HCT116 (cell line): ENCODE measurements around the gene CA10. TPM values are rescaled to one million over a fixed set of nuclear protein-coding genes. Genes with fewer than 3 reads are reported as not detected.

Experiments
- ATAC-seq: fragments of 200-7000 bp; cut with Tn5 transposase; 2 replicates; pipeline ENCODE4 v1.9.1; 2020; ENCODE audit warnings: mild to moderate bottlenecking, moderate library complexity
- BruUV-seq: library from RNA; stranded (reverse); fragments of 400-500 nt; replicated peaks from 2 replicates; lab custom pipeline; 2021; lab: Mats Ljungman, UMichigan
- CTCF ChIA-PET: fragments of 300-600 bp; sonication (Branson Sonifier 250); formaldehyde crosslinking; loops from one replicate; lab custom pipeline; 2021; ENCODE audit warnings: antibody characterized with exemption; lab: Charles Lee
- POLR2A ChIA-PET: fragments of 300-600, 350-600 bp; sonication (Branson Sonifier 250); formaldehyde crosslinking; loops from one replicate; lab custom pipeline; 2021; ENCODE audit warnings: antibody characterized with exemption; lab: Charles Lee
- RAD21 ChIA-PET, 2 experiments: fragments of 300-600 bp; sonication (Branson Sonifier 250); formaldehyde crosslinking; loops; one replicate each; lab custom pipeline; 2023; ENCODE audit warnings: low total read pairs in 2 of 2; ENCODE audit not compliant: uncharacterized antibody in 2 of 2, unreplicated experiment in 2 of 2, low non-redundant PET in 1 of 2; lab: Charles Lee
- DNase-seq: peaks from one replicate; pipeline ENCODE4 v3.0.0-alpha.2; 2010; ENCODE audit warnings: low read depth, low spot score
- H2AFZ ChIP-seq: fragments of 200-600 bp; shearing (Covaris generic), sonication (generic); 2 replicates; pipeline ENCODE4 v1.6.1; 2017; ENCODE audit warnings: low read depth, mixed run types, mixed read lengths, antibody characterized with exemption, low read length; ENCODE audit not compliant: poor library complexity, severe bottlenecking
- H3K27ac ChIP-seq: 2 replicates; pipeline ENCODE4 v1.5.1; 2012; ENCODE audit warnings: low read depth, low read length
- H3K27me3 ChIP-seq: fragments of 200-600 bp; sonication (generic); 2 replicates; pipeline ENCODE4 v1.6.1; 2016; ENCODE audit warnings: mixed run types, low read length, mixed read lengths; ENCODE audit not compliant: insufficient read depth
- H3K36me3 ChIP-seq, 2 experiments: fragments of 200-500 bp in 1 of 2; fragments of 200-600 bp in 1 of 2; sonication (Bioruptor generic) in 1 of 2; sonication (generic) in 1 of 2; 2 replicates each; pipeline versions ENCODE4 v1.5.1 to v1.6.1; 2014 to 2016; ENCODE audit warnings: low read length in 2 of 2, inconsistent platforms in 1 of 2, mixed read lengths in 1 of 2, mixed run types in 1 of 2; ENCODE audit not compliant: insufficient read depth in 2 of 2, control insufficient read depth in 1 of 2
- H3K4me1 ChIP-seq, 2 experiments: fragments of 200-600 bp in 1 of 2; sonication (generic) in 1 of 2; 2 replicates each; pipeline versions ENCODE4 v1.5.1 to v1.6.1; 2012 to 2017; ENCODE audit warnings: low read length in 2 of 2, inconsistent platforms in 1 of 2, mild to moderate bottlenecking in 1 of 2, mixed read lengths in 1 of 2, mixed run types in 1 of 2, moderate library complexity in 1 of 2; ENCODE audit not compliant: insufficient read depth in 2 of 2, control insufficient read depth in 1 of 2
- H3K4me2 ChIP-seq: fragments of 200-600 bp; sonication (generic); 2 replicates; pipeline ENCODE4 v1.6.1; 2017; ENCODE audit warnings: mixed run types, low read length, mixed read lengths
- H3K4me3 ChIP-seq, 2 experiments: fragments of 200-600 bp in 1 of 2; sonication (generic) in 1 of 2; replicated peaks in 1 of 2; 2 replicates each; pipeline ENCODE4 v1.5.1; 2011 to 2016; ENCODE audit warnings: low read length in 2 of 2, control low read depth in 1 of 2, low read depth in 1 of 2, mild to moderate bottlenecking in 1 of 2, mixed read lengths in 1 of 2, mixed run types in 1 of 2
- H3K79me2 ChIP-seq: fragments of 200-600 bp; sonication (generic); 2 replicates; pipeline ENCODE4 v1.6.1; 2017; ENCODE audit warnings: mild to moderate bottlenecking, mixed run types, low read length, moderate library complexity, mixed read lengths; ENCODE audit not compliant: insufficient read depth
- H3K9ac ChIP-seq: fragments of 200-600 bp; sonication (generic); 2 replicates; pipeline ENCODE4 v1.6.1; 2016; ENCODE audit warnings: low read length, mixed read lengths
- H3K9me2 ChIP-seq: fragments of 200-600 bp; sonication (generic), shearing (Covaris generic); 2 replicates; pipeline ENCODE4 v1.6.1; 2017; ENCODE audit warnings: mixed run types, mild to moderate bottlenecking, moderate library complexity; ENCODE audit not compliant: insufficient read depth
- H3K9me3 ChIP-seq, 2 experiments: fragments of 200-500 bp in 1 of 2; fragments of 200-600 bp in 1 of 2; sonication (Bioruptor generic) in 1 of 2; sonication (generic) in 1 of 2; 2 replicates each; pipeline ENCODE4 v1.6.1; 2014 to 2017; ENCODE audit warnings: low read length in 2 of 2, mixed read lengths in 2 of 2, inconsistent platforms in 1 of 2, low read depth in 1 of 2, mild to moderate bottlenecking in 1 of 2, mixed run types in 1 of 2, moderate library complexity in 1 of 2; ENCODE audit not compliant: control insufficient read depth in 1 of 2, insufficient read depth in 1 of 2
- H4K20me1 ChIP-seq: fragments of 200-600 bp; sonication (generic), shearing (Covaris generic); 2 replicates; pipeline ENCODE4 v1.6.1; 2017; ENCODE audit warnings: mixed run types, mild to moderate bottlenecking, moderate library complexity; ENCODE audit not compliant: insufficient read depth
- CTCF ChIP-seq, 3 experiments: fragments of 200-600 bp in 1 of 3; sonication (generic) in 1 of 3; IDR thresholded peaks in 2 of 3; conservative IDR thresholded peaks in 1 of 3; 2 replicates each; pipeline ENCODE4 v1.5.1; 2012 to 2017; ENCODE audit warnings: low read depth in 2 of 3, low read length in 2 of 3, antibody characterized with exemption in 1 of 3, borderline replicate concordance in 1 of 3, control low read depth in 1 of 3, mild to moderate bottlenecking in 1 of 3, mixed read lengths in 1 of 3, mixed run types in 1 of 3, moderate library complexity in 1 of 3; ENCODE audit not compliant: insufficient read depth in 1 of 3
- EGR1 ChIP-seq: IDR thresholded peaks from 2 replicates; pipeline ENCODE4 v1.6.1; 2012; ENCODE audit warnings: low read depth
- EZH2 ChIP-seq: fragments of 200-600 bp; sonication (generic); IDR thresholded peaks from 2 replicates; pipeline ENCODE4 v1.6.1; 2017; ENCODE audit warnings: antibody characterized with exemption, mixed run types
- MAX ChIP-seq: IDR thresholded peaks from 2 replicates; pipeline ENCODE4 v1.6.1; 2012
- POLR2A ChIP-seq: IDR thresholded peaks from 2 replicates; pipeline ENCODE4 v1.7.0; 2011; ENCODE audit warnings: borderline replicate concordance; ENCODE audit not compliant: insufficient read depth, insufficient read length; ENCODE audit errors: extremely low read depth
- RAD21 ChIP-seq: IDR thresholded peaks from 2 replicates; pipeline ENCODE4 v1.6.1; 2012; ENCODE audit warnings: low read depth, mild to moderate bottlenecking
- SIN3A ChIP-seq: IDR thresholded peaks from 2 replicates; pipeline ENCODE4 v1.6.1; 2012; ENCODE audit warnings: low read depth
- ZFX ChIP-seq: fragments of 450-650 bp; IDR thresholded peaks from 2 replicates; pipeline ENCODE4 v1.6.1; 2017
- ZNF274 ChIP-seq: fragments of 200-500 bp; sonication (Bioruptor generic); IDR thresholded peaks from 2 replicates; pipeline ENCODE4 v1.6.1; 2014; ENCODE audit warnings: mild to moderate bottlenecking, low read depth, low read length, inconsistent platforms
- intact Hi-C: fragments of 100-400 bp; cut with micrococcal nuclease; formaldehyde crosslinking; loops from 2 replicates; pipeline ENCODE4 v1.10.0; 2022
- total RNA-seq: library from RNA; stranded (reverse); gene quantifications from one replicate; pipeline ENCODE4 v1.2.1, GENCODE V29; 2021; ENCODE audit not compliant: unreplicated experiment

Gene CA10
- total RNA-seq, 1 experiment from 2014 or later: not detected

GRCh38 chr17:52155301-52155700 lies 3.2 kb downstream of the CA10 start:
- intact Hi-C loops: no loop called here
- H3K4me1 ChIP-seq: no peaks in the 10 kb centered on the region
- no peak overlapping the region for H3K27ac ChIP-seq
- H3K9me2 ChIP-seq: no peaks in the 10 kb centered on the region
- H3K27me3 ChIP-seq: no peaks in the 10 kb centered on the region
- ChIA-PET RAD21 (no interaction called here), POLR2A (no interaction called here), CTCF (no interaction called here)
- H2AFZ ChIP-seq: no peak overlapping the region
- TF ChIP-seq EGR1 (no peak), POLR2A (no peak), ZFX (no peak), SIN3A (no peak), EZH2 (no peak), CTCF (IDR thresholded peaks at IDR 0.05 in 2 of 3, conservative IDR thresholded peaks at IDR 0.05 in 1 of 3; ENCODE audit: borderline replicate concordance in 1 of 3, insufficient read depth in 1 of 3, low read depth in 2 of 3, low read length in 2 of 3) (no peak), ZNF274 (no peak)
- H3K9ac ChIP-seq: no peak overlapping the region
- H4K20me1 ChIP-seq: no peaks in the 10 kb centered on the region
- no TSS peak for BruUV-seq
- no peak for DNase-seq
- no peaks in the 10 kb centered on the region for H3K79me2 ChIP-seq
- no peak overlapping the region for H3K4me2 ChIP-seq
- no peak for ATAC-seq
- H3K4me3 ChIP-seq: no peak overlapping the region
- no peaks in the 10 kb centered on the region for H3K36me3 ChIP-seq
- peaks cover 36 to 40% of the 10 kb centered on the region in 2 experiments; a peak in 3 of 4 replicates for H3K9me3 ChIP-seq

GRCh38 chr17:52154466-52154865 lies 4.0 kb downstream of the CA10 start:
- ChIA-PET POLR2A (no interaction called here), RAD21 (no interaction called here), CTCF (no interaction called here)
- no peaks in the 10 kb centered on the region for H3K9me2 ChIP-seq
- H3K27ac ChIP-seq: no peak overlapping the region
- H3K4me1 ChIP-seq: no peaks in the 10 kb centered on the region
- no peaks in the 10 kb centered on the region for H3K36me3 ChIP-seq
- BruUV-seq: no TSS peak
- TF ChIP-seq RAD21 (no peak), CTCF (IDR thresholded peaks at IDR 0.05 in 2 of 3, conservative IDR thresholded peaks at IDR 0.05 in 1 of 3; ENCODE audit: borderline replicate concordance in 1 of 3, insufficient read depth in 1 of 3, low read depth in 2 of 3, low read length in 2 of 3) (no peak), MAX (no peak)
- H2AFZ ChIP-seq: no peak overlapping the region
- no peak for ATAC-seq
- no peaks in the 10 kb centered on the region for H3K27me3 ChIP-seq
- H3K4me2 ChIP-seq: no peak overlapping the region
- H3K4me3 ChIP-seq: no peak overlapping the region
- no peak for DNase-seq
- no peaks in the 10 kb centered on the region for H4K20me1 ChIP-seq
- H3K9me3 ChIP-seq: peaks cover 34 to 39% of the 10 kb centered on the region in 2 experiments; a peak in 3 of 4 replicates
- no peaks in the 10 kb centered on the region for H3K79me2 ChIP-seq
- no peak overlapping the region for H3K9ac ChIP-seq
- intact Hi-C loops: no loop called here
